HTR-8/SVneo (cell line): ENCODE results near the gene PODN.

Experiments used
- DNase-seq: peaks from one replicate; pipeline ENCODE4 v3.0.0; 2011; ENCODE audit warnings: low spot score, mixed read lengths; ENCODE audit not compliant: insufficient read length
- FAIRE-seq: peaks from 2 replicates; lab custom pipeline; 2011; peaks lifted over from hg19 to GRCh38; lab: Jason Lieb, UNC

The PODN gene, protein sequence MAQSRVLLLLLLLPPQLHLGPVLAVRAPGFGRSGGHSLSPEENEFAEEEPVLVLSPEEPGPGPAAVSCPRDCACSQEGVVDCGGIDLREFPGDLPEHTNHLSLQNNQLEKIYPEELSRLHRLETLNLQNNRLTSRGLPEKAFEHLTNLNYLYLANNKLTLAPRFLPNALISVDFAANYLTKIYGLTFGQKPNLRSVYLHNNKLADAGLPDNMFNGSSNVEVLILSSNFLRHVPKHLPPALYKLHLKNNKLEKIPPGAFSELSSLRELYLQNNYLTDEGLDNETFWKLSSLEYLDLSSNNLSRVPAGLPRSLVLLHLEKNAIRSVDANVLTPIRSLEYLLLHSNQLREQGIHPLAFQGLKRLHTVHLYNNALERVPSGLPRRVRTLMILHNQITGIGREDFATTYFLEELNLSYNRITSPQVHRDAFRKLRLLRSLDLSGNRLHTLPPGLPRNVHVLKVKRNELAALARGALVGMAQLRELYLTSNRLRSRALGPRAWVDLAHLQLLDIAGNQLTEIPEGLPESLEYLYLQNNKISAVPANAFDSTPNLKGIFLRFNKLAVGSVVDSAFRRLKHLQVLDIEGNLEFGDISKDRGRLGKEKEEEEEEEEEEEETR

DNA sequence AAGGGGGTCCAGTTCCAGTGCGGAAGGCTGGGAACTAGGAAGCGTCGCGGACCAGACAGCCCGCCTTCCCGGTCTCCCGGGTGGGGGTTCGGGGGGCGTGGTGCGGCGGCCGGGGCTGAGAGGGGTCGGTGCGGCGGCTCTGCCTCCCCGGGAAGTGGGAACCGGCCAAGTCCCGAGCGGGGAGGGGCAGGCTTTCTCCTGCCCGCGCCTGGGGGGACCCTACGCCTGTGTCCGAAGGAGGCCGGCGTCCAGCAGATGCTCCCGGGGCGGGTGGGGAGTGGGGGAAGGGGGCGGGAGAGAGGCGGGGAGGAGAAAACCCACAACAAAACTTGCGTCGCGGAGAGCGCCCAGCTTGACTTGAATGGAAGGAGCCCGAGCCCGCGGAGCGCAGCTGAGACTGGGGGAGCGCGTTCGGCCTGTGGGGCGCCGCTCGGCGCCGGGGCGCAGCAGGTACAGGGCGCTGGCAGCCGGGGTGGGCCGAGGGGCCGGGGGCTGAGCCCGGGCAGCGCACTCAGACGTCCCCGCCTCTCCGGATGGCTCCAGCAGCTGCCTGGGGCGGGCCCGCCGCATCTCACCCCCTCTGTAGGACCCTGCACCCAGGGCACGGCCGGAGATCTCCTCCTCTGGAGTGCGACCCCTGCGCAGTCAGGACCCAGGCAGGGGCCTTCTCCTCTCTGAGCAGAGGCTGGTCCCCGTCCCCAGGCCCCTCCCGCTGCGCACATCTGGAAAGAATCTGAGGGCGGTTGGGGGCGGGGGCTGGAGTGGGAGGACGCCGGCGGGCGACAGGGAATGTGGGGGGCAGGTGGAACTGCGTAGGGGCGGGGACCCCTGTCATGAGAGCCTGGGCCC, at the start of gene PODN:
Gene PODN (plus strand): TSS at position 355 of the 849 bp plus-strand sequence. CDS start 7,643 bp downstream, outside the sequence.
- FAIRE-seq (no peak), DNase-seq (no peak)

DNA sequence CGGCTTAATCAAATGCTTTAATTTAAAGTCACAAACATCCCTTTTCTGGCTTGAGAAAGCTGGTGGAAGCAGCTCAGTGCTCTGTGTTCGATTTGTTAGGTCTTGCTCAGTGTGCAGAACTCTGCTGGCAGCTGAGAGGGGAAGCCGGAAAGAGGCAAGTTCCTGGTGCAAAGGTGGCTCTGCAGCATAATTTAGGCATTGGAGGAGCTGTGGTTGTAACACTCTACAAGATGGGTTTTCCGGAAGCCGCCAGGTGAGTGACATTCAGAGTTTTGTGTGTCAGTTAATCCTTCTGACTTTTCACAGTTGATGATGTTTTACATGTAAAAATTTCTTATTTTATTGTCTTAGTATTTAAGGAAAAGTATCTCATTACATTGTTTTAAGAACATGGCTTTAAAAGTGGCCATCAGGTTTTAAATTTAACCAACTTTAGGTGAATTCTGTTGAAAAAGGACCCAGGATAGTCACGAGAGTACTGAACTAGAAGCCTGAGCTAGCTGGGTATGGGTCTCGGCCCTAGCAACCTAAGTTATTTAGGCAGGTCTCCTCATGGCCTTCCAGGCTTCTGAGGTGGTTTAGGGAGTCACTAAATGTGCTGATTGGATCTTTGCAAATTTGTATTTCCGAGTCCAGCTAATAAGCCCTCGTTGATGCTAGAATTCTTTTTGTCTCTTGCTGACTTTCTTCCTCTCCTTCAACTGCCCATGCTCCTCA, 47.1 kb upstream of the PODN start:
- no peak for FAIRE-seq

DNA sequence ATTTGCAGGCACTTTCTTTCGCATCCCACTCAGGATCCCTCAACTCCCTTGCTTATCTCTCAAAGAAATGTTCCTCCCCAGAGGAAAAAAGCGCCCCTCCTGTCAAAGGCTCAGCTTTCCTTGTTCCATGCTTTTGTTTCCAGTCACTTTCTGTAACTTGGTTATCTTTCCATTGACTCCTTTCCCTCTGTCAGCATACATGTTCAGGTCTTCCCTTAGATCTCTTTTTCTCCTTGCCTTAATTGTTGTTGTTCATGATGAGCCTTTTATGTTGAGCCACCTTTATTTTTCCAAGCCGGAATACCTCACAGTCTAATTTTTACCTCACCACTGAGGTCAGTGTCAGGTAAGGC, 46.5 kb upstream of the PODN start:
- FAIRE-seq (no peak), DNase-seq (no peak)

More for the DNA sequence above, 47.1 kb upstream of the PODN start:
- peak; percentile 75 for DNase-seq

DNA sequence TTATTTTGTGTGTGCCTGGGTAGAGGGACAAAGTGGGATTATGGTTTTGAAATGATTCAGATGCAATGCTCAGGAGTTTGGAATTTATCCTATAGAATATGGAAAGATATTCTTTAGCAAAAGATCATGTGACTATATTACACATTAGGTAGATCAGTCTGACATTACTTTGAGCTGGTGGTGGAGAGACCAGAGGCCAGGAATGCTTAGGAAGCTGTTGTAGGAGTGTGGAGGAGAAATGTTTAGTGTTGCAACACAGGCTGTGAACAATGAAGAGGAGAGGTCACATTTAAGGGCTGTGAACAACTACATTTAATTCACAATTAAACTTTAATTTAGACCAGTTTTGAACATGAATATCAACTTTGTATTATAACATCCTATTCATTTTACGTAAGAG, 45.3 kb upstream of the PODN start:
- DNase-seq = no peak
- no peak for FAIRE-seq

DNA sequence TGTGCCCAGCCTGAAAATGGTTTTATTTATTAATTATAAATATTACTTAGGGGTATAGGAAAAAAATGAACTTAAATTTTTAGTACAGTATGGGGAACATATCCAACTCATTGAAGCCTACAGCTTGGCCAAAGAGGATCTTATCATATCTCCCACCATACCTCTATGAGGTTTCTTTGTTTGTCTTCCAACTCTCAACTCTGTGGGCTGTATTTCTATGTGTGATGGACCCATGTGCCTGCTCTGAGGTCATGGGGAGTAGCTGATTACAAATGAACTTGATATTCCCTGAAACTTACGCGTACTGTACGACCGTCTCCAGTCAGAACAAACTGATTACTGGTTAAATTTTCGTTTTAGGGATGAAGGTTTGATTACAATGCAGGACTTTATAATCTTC, 41.4 kb upstream of the PODN start:
- no peak for FAIRE-seq
- no peak for DNase-seq

DNA sequence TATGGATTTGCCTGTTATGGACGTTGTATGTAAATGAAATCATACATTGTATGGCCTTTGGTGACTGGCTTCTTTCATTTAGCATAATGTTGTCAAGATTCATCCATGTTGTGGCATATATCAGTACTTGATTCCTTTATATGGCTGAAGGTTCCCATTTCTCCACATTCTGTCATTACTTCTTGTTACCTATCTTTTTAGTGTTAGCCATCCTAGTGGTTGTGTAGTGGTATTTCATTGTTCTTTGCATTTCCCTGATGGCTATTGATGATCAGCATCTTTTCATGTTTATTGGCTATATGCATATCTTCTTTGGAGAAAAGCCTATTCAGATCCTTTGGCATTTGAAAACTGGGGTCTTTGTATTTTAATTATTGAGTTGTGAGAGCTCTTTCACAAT, 39.8 kb upstream of the PODN start:
- FAIRE-seq (no peak), DNase-seq (no peak)

DNA sequence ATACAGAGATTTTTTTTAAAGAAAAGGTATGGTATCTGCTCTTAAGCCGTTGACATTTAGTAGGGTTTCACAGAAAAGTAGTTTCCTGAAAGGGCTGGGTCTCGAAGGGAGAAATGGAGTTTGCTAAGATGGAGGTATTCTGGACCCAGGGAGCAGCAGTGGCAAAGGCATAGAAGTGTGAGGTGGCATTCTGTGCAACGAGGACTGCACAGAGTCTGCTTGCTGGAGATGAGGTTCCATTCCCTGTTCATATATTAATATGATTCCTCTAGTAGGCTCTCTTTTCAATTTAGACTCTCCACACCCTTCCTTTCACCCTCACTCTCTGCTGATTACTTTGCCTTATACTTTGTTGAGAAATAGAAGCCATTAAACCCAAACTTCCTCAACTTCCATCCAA, 38.5 kb upstream of the PODN start:
- FAIRE-seq (no peak), DNase-seq (no peak)

DNA sequence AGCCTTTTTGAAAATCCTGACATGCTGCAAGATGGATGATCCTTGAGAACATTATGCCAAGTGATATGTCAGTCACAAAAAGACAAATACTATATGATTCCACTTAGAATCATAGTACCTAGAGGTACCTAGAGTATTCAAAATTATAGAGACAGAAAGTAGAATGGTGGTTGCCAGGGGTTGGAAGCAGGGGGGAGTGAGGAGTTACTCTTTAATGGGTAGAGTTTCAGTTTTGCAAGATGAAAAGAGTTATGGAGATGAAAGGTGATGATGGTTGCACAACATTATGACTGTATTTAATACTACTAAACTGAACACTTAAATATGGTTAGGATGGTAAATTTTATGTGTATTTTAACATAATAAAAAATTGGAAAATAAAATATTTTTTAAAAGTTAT, 37.9 kb upstream of the PODN start:
- DNase-seq (no peak), FAIRE-seq (no peak)

DNA sequence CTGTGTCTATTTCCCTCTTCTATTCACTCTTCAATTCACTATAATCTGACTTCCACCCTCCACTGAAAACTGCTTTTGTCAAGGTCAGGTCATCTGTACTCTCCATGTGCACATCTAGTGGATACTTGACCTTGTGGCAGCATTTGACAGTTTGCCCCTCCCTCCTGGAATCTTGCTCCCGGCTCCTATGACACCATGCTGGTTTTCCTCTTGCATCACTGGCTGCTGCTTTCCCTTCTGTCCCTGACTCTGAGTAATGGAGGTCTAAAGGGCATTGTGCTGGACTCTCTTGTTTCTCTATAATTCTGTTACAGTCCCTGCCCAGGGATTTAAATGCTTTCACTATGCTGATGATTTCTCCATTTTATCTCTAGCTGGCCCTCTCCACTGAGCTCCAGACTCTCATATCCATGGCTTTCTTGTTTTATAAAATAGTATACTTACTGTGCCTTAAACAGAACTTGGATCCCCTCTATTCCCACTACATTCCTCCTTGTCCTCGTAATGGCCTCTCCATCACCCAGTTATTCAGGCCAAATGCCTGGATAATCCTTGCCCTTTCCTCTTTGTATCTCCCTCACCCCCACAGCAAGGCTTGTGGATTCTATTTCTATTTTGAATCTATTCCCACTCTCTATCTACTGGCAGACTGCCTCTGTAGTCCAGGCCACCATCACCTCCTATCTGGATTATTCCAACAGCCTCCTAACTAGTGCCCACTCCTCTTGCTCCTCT, 36.8 kb upstream of the PODN start:
- no peak for FAIRE-seq
- DNase-seq = peak; percentile 46

DNA sequence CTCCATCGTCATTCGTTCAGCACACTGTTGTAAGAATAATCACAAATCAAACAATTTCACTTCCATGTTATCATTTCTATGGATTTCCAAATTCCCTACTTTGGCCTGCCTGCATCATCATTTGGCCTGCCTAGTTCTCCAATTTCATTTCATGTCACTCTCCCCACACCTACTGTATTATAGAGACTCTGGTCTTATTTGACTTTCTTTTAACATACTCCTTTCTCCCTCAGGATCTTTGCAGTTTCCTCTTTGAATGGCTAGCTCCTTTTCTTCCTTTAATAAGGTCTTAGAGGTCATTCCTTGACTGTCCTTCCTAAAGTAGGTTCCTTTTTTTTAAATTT, 36.3 kb upstream of the PODN start:
- DNase-seq = no peak
- FAIRE-seq = no peak

DNA sequence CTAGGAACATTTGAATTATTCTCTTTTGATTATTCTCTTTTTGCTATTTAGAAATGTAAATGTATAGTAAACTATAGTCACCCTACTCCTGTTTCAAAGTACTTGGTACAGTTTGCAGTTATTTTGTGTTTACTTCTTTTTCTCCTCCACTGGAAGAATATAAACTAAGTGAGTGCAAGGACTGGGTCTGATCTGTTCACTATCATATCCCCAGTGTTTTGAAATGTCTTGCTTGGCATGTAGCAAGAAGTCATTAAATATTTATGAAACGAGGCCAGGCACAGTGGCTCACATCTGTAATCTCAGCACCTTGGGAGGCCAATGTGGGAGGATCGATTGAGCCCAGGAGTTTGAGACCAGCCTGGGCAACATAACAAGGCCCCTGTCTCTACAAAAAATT, 35.8 kb upstream of the PODN start:
- FAIRE-seq (no peak), DNase-seq (no peak)

DNA sequence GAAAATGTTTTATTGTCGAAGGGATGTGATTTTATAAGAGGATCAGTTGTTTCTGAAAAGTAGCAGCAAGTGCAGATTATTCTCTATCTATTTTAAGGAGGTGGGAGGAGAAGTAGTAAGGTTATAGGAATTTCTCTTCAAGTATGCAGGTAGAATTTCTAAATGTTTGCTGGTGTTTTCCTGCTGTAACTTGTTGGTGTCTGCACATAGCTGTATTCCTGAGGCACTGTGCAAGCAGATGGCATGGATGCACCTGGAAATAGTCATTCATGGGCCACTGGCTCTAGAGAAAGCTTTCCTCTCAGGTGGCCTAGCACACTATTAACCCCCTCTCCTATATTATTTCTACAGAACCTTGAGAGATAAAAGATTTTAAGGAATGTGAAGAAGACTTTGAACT, 30.3 kb upstream of the PODN start:
- FAIRE-seq (no peak), DNase-seq (no peak)

DNA sequence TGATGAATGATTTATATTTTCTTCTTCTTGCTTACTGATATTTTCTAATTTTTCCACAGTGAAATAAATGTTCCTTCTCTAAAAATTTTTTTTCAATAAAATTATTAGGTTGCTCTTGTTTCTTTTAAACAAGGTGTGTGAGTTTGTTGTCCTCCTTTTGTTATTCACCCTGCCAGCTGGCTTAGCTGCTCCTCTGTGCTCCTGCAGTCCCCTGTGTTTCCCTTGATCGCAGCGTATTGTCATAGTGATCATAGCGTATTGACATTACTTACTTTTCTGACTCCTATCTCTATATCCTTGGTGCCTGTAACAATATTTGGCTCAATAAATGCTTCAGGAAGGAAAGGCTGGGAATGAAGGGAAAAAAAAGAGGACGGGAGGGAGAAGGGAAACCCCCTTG, 24.9 kb upstream of the PODN start:
- no peak for FAIRE-seq
- no peak for DNase-seq

DNA sequence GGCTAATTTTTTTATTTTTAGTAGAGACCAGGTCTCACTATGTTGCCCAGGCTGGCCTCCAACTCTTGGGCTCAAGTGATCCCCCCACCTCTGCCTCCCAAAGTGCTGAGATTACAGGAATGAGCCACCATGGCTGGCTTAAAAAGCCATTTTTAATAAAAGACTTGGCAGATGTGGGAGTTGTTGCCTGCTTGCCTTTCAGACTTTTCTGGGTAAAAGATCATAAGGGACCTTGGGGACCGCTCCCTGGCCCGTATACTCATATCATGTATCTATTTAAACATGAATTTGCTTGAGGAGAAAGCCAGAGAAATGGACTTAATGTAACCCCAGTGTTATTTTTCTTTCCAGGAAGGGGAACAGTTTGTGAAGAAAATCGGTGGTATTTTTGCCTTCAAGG, 23.4 kb upstream of the PODN start:
- FAIRE-seq (no peak), DNase-seq (no peak)

DNA sequence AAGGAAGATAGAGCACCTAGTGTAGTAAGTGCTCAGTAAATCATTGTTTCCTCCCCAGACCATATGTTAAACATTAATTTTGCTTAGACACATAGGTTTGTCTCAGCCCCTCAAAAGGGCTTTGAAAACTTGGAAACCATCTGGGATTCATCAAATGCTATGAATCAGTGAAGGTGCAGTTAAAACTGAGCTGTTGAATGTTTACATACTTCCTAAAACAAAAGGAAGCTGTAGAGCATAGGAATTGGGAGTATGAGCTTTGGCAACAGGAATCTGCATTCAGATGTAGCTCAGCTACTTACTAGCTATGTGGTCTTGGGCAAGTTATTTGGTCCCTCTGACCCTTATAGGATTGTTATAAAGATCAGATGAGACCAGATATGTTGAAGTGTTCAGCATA, 18.7 kb upstream of the PODN start:
- no peak for DNase-seq
- FAIRE-seq = no peak

DNA sequence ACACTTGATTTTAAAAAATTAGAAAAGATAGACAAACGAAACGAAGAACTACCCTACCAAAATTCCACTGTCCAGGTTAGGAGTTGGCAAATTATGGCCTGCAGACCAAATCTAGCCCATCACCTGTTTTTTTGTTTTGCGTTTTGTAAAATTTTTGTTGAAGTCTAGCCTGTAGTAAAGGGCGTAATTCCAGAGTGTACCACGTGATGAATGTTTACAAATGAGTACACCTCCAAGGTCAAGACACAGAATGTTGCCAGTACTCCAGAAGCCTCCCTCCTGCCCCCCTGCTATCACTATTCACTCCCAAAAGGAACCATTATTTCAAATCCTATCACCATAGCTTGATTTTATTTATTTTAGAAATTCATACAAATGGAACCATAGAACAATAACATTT, 17.1 kb upstream of the PODN start:
- FAIRE-seq = no peak
- no peak for DNase-seq

DNA sequence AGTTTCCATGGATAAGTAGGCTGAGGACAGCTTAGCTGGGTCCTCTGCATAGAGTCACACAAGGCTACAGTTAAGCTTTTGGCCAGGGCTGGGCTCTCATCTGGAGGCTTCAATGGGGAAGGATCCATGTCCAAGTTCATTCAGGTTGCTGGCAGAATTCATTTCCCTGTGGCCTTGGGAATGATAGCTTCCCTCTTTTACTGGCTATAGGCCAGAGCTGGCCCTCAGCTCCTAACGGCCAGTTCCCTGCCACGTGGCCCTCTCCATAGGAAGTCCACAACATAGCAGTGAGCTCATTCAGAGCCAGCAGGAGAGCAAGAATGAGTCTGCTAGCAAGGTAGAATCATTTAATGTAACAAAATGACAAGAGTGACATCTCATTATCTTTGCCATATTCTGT, 15.1 kb upstream of the PODN start:
- peak; percentile 23 for FAIRE-seq
- no peak for DNase-seq

DNA sequence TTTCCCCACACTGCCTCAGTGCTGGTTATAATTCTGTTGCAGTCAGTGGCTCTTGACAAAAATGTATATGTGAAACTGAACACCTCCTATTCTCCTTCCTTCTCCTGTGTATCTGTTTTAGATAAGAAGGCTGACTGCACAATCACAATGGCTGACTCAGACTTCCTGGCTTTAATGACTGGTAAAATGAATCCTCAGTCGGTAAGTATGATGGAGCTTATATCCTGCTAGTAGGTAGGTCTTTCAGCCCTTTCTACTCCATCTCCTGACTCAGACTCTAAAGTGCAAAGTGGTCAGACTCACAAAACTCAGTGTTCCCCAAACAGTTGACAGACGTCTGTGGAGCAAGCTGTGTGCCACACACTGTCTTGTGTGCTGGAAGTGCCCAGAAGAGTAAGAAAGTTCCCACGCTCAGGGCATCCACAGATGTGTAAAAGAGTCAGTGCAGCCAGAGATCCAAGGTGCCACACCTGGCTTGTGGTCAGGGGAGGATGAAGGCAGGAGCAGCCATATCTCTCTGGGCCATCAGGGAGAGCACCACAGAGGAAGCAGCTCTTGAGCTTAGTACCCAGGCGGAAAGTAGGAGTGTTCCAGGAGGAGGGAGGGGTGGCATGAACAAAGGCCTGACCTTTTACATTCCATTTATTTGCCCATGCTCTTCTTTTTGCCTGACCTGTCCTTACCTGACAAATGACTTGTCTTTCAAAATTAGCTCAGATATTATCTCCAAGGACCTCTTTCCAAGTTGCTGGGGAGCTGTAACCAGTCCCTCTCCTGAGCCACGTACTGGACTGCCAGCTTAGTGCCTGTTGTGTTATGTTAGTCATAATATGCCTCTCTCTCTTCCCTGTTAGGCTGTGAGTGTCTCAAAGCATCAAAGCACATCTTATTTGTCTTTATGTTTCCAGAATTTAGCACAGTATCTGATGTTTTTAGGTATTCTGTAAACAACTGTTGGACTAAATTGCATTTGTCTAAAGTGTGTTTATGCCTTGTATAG, 14.0 kb upstream of the PODN start:
- DNase-seq (no peak), FAIRE-seq (no peak)
